ENCODE data around the gene NUDT14. TPM values are rescaled to one million over a fixed set of nuclear protein-coding genes. Genes with fewer than 3 reads are reported as not detected.

The NUDT14 gene
- total and polyA plus RNA-seq, 2 of the 4 experiments (the other 2 are of a cell fraction), result 5.6 to 9.3 TPM

GRCh38 chr14:105149146-105149781 lies 31.8 kb downstream of the NUDT14 start:
- no peak overlapping the region for H3K27ac ChIP-seq (ENCODE audit: insufficient read depth, low read length)
- 80% methylated on average over 1 of the region's 18 CpGs; no CpG with 5 or more reads in 1 of the 2 experiments for WGBS, 2 experiments (ENCODE audit: extremely low coverage in 2 of 2, insufficient read length in 1 of 2)
- H3K23ac ChIP-seq (ENCODE audit: low read depth, low read length), result no peak overlapping the region
- no peak overlapping the region for H4K8ac ChIP-seq (ENCODE audit: low read depth in 2 of 2, low read length in 2 of 2)
- ChIA-PET POLR2A (ENCODE audit: unreplicated experiment) (interaction anchor here (0.5 kb wide), 1 partner anchor 164 kb away, joined by 3 read pairs; the partner anchor contains the start of gene CLBA1), CTCF (no interaction called here)
- DNase-seq, result no peak
- H3K79me1 ChIP-seq (ENCODE audit: low read depth in 1 of 2, low read length in 2 of 2), result no peaks in the 10 kb centered on the region
- H3K4me2 ChIP-seq (ENCODE audit: low read depth, low read length), result no peak overlapping the region
- no peak overlapping the region for H3K56ac ChIP-seq (ENCODE audit: extremely low read depth, insufficient read depth, low read length)
- ATAC-seq (ENCODE audit: low read depth), result no peak
- H4K20me1 ChIP-seq (ENCODE audit: insufficient read depth, low read length), result no peaks in the 10 kb centered on the region
- H2BK5ac ChIP-seq (ENCODE audit: low read depth, low read length, poor library complexity, severe bottlenecking), result no peak overlapping the region
- H3K36me3 ChIP-seq (ENCODE audit: control insufficient read depth, insufficient read depth, low read length), result no peaks in the 10 kb centered on the region
- no peak overlapping the region for H3K4ac ChIP-seq (ENCODE audit: low read depth, low read length)
- H2BK15ac ChIP-seq (ENCODE audit: low read depth, low read length), result no peak overlapping the region
- no peaks in the 10 kb centered on the region for H3K9me3 ChIP-seq (ENCODE audit: control insufficient read depth, insufficient read depth, low read length)
- no peaks in the 10 kb centered on the region for H3K9me1 ChIP-seq (ENCODE audit: insufficient read depth, low read length)
- H3K18ac ChIP-seq (ENCODE audit: low read depth, low read length), result no peak overlapping the region
- H2AFZ ChIP-seq (replicated peaks; ENCODE audit: low read length, poor library complexity), result no peak overlapping the region
- H2AK9ac ChIP-seq (replicated peaks; ENCODE audit: low read depth, low read length, poor library complexity), result no peak overlapping the region
- no peaks in the 10 kb centered on the region; the same call in 1 of the 2 replicates for H3K27me3 ChIP-seq (ENCODE audit: control insufficient read depth, insufficient read depth, low read length)
- no peak overlapping the region for H2BK20ac ChIP-seq (ENCODE audit: low read depth, low read length)
- no TSS peak for BruUV-seq (replicated peaks)
- no peak overlapping the region for H4K91ac ChIP-seq (ENCODE audit: insufficient read depth, low read depth, low read length)
- H2AK5ac ChIP-seq (ENCODE audit: low read depth, low read length), result no peak overlapping the region
- H4K5ac ChIP-seq (ENCODE audit: low read depth, low read length), result no peak overlapping the region
- dilution Hi-C loops (cut with HindIII; ENCODE audit: low sequenced_read_pairs, unreplicated experiment), result no loop called here
- no peak overlapping the region for H3K9ac ChIP-seq (ENCODE audit: low read depth, low read length)
- no peaks in the 10 kb centered on the region for H3K4me1 ChIP-seq (ENCODE audit: control insufficient read depth, insufficient read depth, low read length)
- in situ Hi-C loops (cut with MboI; ENCODE audit: low sequenced_read_pairs), result no loop called here
- H2BK120ac ChIP-seq (ENCODE audit: low read depth, low read length), result no peak overlapping the region
- no peak overlapping the region for H3K14ac ChIP-seq (replicated peaks; ENCODE audit: low read depth, low read length)
- no peak overlapping the region for H3K4me3 ChIP-seq (ENCODE audit: insufficient read depth, low read depth, low read length)
- intact Hi-C loops (cut with micrococcal nuclease), result no loop called here
- no peak for TF ChIP-seq USF2 (IDR thresholded peaks at IDR 0.05; ENCODE audit: low read depth, low read length)
- TF ChIP-seq RAD21 (IDR thresholded peaks at IDR 0.05; ENCODE audit: low read length), result no peak
- TF ChIP-seq MAZ (IDR thresholded peaks at IDR 0.05; ENCODE audit: borderline replicate concordance, low read depth, low read length), result no peak
- TF ChIP-seq MXI1 (IDR thresholded peaks at IDR 0.05; ENCODE audit: borderline replicate concordance, low read depth, low read length), result no peak
- TF ChIP-seq RCOR1 (IDR thresholded peaks at IDR 0.05; ENCODE audit: insufficient replicate concordance, low read length), result no peak
- TF ChIP-seq RFX5 (IDR thresholded peaks at IDR 0.05; ENCODE audit: low read depth, low read length), result no peak
- TF ChIP-seq, protein P1, sequence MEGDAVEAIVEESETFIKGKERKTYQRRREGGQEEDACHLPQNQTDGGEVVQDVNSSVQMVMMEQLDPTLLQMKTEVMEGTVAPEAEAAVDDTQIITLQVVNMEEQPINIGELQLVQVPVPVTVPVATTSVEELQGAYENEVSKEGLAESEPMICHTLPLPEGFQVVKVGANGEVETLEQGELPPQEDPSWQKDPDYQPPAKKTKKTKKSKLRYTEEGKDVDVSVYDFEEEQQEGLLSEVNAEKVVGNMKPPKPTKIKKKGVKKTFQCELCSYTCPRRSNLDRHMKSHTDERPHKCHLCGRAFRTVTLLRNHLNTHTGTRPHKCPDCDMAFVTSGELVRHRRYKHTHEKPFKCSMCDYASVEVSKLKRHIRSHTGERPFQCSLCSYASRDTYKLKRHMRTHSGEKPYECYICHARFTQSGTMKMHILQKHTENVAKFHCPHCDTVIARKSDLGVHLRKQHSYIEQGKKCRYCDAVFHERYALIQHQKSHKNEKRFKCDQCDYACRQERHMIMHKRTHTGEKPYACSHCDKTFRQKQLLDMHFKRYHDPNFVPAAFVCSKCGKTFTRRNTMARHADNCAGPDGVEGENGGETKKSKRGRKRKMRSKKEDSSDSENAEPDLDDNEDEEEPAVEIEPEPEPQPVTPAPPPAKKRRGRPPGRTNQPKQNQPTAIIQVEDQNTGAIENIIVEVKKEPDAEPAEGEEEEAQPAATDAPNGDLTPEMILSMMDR (conservative IDR thresholded peaks at IDR 0.05; ENCODE audit: low read depth, low read length), result no peak
- no peak for TF ChIP-seq BHLHE40 (IDR thresholded peaks at IDR 0.05; ENCODE audit: low read depth, low read length)
- TF ChIP-seq SMC3 (IDR thresholded peaks at IDR 0.05; ENCODE audit: low read depth, low read length), result no peak
- no peak for TF ChIP-seq POLR2A (IDR thresholded peaks at IDR 0.05; ENCODE audit: low read depth, low read length)
- no peak for TF ChIP-seq MAFK (IDR thresholded peaks at IDR 0.05; ENCODE audit: low read depth, low read length)
- TF ChIP-seq CEBPB (IDR thresholded peaks at IDR 0.05; ENCODE audit: low read depth, low read length), result no peak
- no peak for TF ChIP-seq ELK1 (IDR thresholded peaks at IDR 0.05; ENCODE audit: borderline replicate concordance, low read depth, low read length)
- TF ChIP-seq NFE2L2 (IDR thresholded peaks at IDR 0.05; ENCODE audit: low read depth, low read length), result no peak
- TF ChIP-seq FOS (IDR thresholded peaks at IDR 0.05; ENCODE audit: low read depth, low read length), result no peak
- no peak for TF ChIP-seq CHD1 (IDR thresholded peaks at IDR 0.05; ENCODE audit: low read depth, low read length)
